Activated CD4-positive, alpha-beta T cell treated with anti-CD3 and anti-CD28 coated beads, Interleukin-2, Interleukin-4, amounts not matched to agents 100 ng/mL and 50 ng/mL, durations not matched to agents 16 hours and 8 hours (primary cell): Measurements from ENCODE around the gene TMEM72.

Experiments used
- DNase-seq: peaks from one replicate; pipeline ENCODE4 v3.0.0-alpha.2; 2020; ENCODE audit warnings: low spot score

Gene TMEM72

GRCh38 chr10:44980309-44981171, 69.4 kb downstream of the TMEM72 start:
- no peak for DNase-seq

GRCh38 chr10:44981172-44982113, 70.3 kb downstream of the TMEM72 start:
- no peak for DNase-seq

GRCh38 chr10:44982114-44982460, 71.0 kb downstream of the TMEM72 start:
- DNase-seq, result no peak

GRCh38 chr10:44982496-44982895, 71.4 kb downstream of the TMEM72 start:
- DNase-seq, result no peak

- no peak for DNase-seq
These were observed 72.1 kb downstream of the TMEM72 start for GRCh38 chr10:44983066-44983894.

GRCh38 chr10:44983895-44984278, 72.8 kb downstream of the TMEM72 start:
- no peak for DNase-seq

GRCh38 chr10:44984671-44985101, 73.5 kb downstream of the TMEM72 start:
- no peak for DNase-seq

GRCh38 chr10:44985175-44985681, 74.1 kb downstream of the TMEM72 start:
- DNase-seq, result no peak

- DNase-seq, result no peak
These were observed 75.0 kb downstream of the TMEM72 start for GRCh38 chr10:44986179-44986578.
